ENCODE results near the gene VAMP4.
A peak's percentile ranks its signal among the peaks of the same experiment; 100 is the strongest.

The VAMP4 gene

GRCh38 chr1:171741872-171742576, at the start of gene VAMP4:
Gene VAMP4, minus strand, starts transcription at chr1:171742065. Its CDS starts 3,651 bp downstream, at chr1:171738414.
- peak; percentile 94 for DNase-seq

- DNase-seq = no peak
Observed at GRCh38 chr1:171790318-171790717, 48.5 kb upstream of the VAMP4 start.

GRCh38 chr1:171788696-171789095, 46.8 kb upstream of the VAMP4 start:
- no peak for DNase-seq

GRCh38 chr1:171787686-171788480, 46.0 kb upstream of the VAMP4 start:
- DNase-seq = no peak

GRCh38 chr1:171786534-171786933, 44.7 kb upstream of the VAMP4 start:
- DNase-seq = no peak

- no peak for DNase-seq
Observed at GRCh38 chr1:171785766-171786165, 43.9 kb upstream of the VAMP4 start.

GRCh38 chr1:171784784-171785183, 42.9 kb upstream of the VAMP4 start:
- no peak for DNase-seq

- no peak for DNase-seq
Observed at GRCh38 chr1:171783816-171784530, 42.1 kb upstream of the VAMP4 start.

- peak; percentile 99 for DNase-seq
Observed at GRCh38 chr1:171781176-171781875, 39.5 kb upstream of the VAMP4 start, which contains the start of gene METTL13. Gene METTL13, plus strand, starts transcription at chr1:171781660. Its CDS starts 308 bp downstream, at chr1:171781968.

- no peak for DNase-seq
Observed at GRCh38 chr1:171780583-171781175, 38.8 kb upstream of the VAMP4 start.

- DNase-seq = no peak
Observed at GRCh38 chr1:171772312-171772711, 30.4 kb upstream of the VAMP4 start.

GRCh38 chr1:171769754-171770153, 27.9 kb upstream of the VAMP4 start:
- DNase-seq = no peak

- DNase-seq = no peak
Observed at GRCh38 chr1:171769171-171769570, 27.3 kb upstream of the VAMP4 start.

- DNase-seq = no peak
Observed at GRCh38 chr1:171763764-171764163, 21.9 kb upstream of the VAMP4 start.

GRCh38 chr1:171762143-171762563, 20.3 kb upstream of the VAMP4 start:
- no peak for DNase-seq

- DNase-seq = no peak
Observed at GRCh38 chr1:171758011-171758410, 16.1 kb upstream of the VAMP4 start.

- no peak for DNase-seq
Observed at GRCh38 chr1:171756856-171757255, 15.0 kb upstream of the VAMP4 start.

- DNase-seq = peak; percentile 38
Observed at GRCh38 chr1:171754971-171755370, 13.1 kb upstream of the VAMP4 start.

GRCh38 chr1:171754353-171754705, 12.5 kb upstream of the VAMP4 start:
- peak; percentile 55 for DNase-seq

GRCh38 chr1:171753685-171754352, 12.0 kb upstream of the VAMP4 start:
- peak; percentile 79 for DNase-seq

- no peak for DNase-seq
Observed at GRCh38 chr1:171753182-171753581, 11.3 kb upstream of the VAMP4 start.

GRCh38 chr1:171751221-171751620, 9.4 kb upstream of the VAMP4 start:
- DNase-seq = no peak
